Subcutaneous abdominal adipose tissue (tissue), 5 donors: ENCODE measurements around the gene EGF.

Experiments used
- H3K27ac ChIP-seq: one replicate; pipeline ENCODE4 v1.7.0; 2013; ENCODE audit warnings: low read depth, mild to moderate bottlenecking, inconsistent platforms, low read length, moderate library complexity
- H3K27me3 ChIP-seq, 5 donors: one replicate each; pipeline ENCODE4 v1.7.0; 2013; ENCODE audit warnings: low read length in 5 of 5, inconsistent platforms in 1 of 5; ENCODE audit not compliant: control insufficient read depth in 5 of 5, insufficient read depth in 4 of 5
- H3K36me3 ChIP-seq, 5 donors: one replicate each; pipeline ENCODE4 v1.7.0; 2013; ENCODE audit warnings: low read length in 5 of 5; ENCODE audit not compliant: control insufficient read depth in 5 of 5, insufficient read depth in 5 of 5
- H3K4me1 ChIP-seq, 5 donors: one replicate each; pipeline ENCODE4 v1.7.0; 2013; ENCODE audit warnings: low read length in 5 of 5, mild to moderate bottlenecking in 3 of 5, moderate library complexity in 1 of 5; ENCODE audit not compliant: control insufficient read depth in 5 of 5, insufficient read depth in 5 of 5
- H3K4me3 ChIP-seq, 5 donors: one replicate each; pipeline ENCODE4 v1.7.0; 2013; ENCODE audit warnings: low read length in 5 of 5, low read depth in 1 of 5
- H3K9ac ChIP-seq, 5 donors: one replicate each; pipeline ENCODE4 v1.7.0; 2013; ENCODE audit warnings: low read length in 5 of 5, mild to moderate bottlenecking in 4 of 5, moderate library complexity in 3 of 5
- H3K9me3 ChIP-seq, 5 donors: one replicate each; pipeline ENCODE4 v1.7.0; 2013; ENCODE audit warnings: low read length in 5 of 5; ENCODE audit not compliant: control insufficient read depth in 5 of 5
- donor health status: healthy.
- donor health status: healthy.
- donor health status: healthy.
- donor health status: healthy.
- donor health status: healthy.

The EGF gene

DNA sequence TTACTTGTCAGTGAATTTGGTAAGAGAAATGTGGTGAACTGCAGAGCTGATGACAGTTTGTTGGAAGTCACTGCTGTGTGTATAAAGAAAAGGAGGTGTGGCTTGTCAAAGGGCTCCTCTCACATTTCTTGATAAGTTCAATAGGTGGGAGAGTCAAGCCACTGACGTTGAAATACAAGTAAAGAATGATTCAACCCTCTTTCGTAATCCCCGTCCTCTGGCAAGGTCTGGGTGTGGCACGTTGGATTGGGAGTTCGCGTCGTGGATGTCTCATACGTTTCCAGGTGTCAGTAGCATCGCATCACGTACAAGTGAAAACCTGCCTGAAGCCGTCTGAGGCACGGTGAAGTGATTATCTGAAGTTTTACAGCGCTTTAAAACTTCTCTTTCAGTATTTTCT, 76.4 kb downstream of the EGF start:
- H3K4me3 ChIP-seq, result no peak overlapping the region
- no peaks in the 10 kb centered on the region for H3K36me3 ChIP-seq
- no peaks in the 10 kb centered on the region for H3K9me3 ChIP-seq
- peaks cover 0 to 7% (median 3%) of the 10 kb centered on the region in 5 donors for H3K27me3 ChIP-seq
- H3K9ac ChIP-seq, result no peak overlapping the region
- no peak overlapping the region for H3K27ac ChIP-seq
- no peaks in the 10 kb centered on the region for H3K4me1 ChIP-seq

DNA sequence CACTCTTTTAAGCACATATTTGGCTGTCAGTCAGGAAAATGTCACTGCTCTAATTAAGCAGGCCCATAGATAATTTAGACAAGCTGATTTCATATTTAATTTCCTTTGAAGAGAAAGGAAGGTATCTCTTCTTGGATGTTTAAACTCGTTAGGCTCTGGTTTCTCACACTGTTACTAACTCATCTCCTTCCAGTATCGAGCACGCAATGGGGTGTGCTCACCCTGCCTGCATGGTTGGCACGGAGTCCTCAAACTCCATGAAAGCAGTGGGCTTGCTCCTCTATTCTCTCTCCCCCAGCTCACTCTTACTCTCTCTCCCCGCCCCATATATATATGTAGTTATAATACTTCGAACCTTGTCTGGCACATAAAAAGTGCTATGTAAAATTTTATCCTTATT, 76.9 kb downstream of the EGF start:
- Histone ChIP-seq H3K27ac (no peak overlapping the region), H3K9ac (no peak overlapping the region), H3K4me3 (no peak overlapping the region), H3K36me3 (no peaks in the 10 kb centered on the region), H3K4me1 (no peaks in the 10 kb centered on the region), H3K9me3 (no peaks in the 10 kb centered on the region), H3K27me3 (peaks cover 0 to 7% (median 3%) of the 10 kb centered on the region in 5 donors)

- Histone ChIP-seq H3K36me3 (no peaks in the 10 kb centered on the region), H3K9me3 (no peaks in the 10 kb centered on the region), H3K27ac (no peak overlapping the region), H3K27me3 (peaks cover 0 to 7% (median 3%) of the 10 kb centered on the region in 5 donors), H3K4me1 (no peaks in the 10 kb centered on the region), H3K4me3 (no peak overlapping the region), H3K9ac (no peak overlapping the region)
These were observed 77.9 kb downstream of the EGF start for GRCh38 chr4:109990261-109991257.

GRCh38 chr4:109993116-109993515, 80.4 kb downstream of the EGF start:
- Histone ChIP-seq H3K9me3 (no peaks in the 10 kb centered on the region), H3K27me3 (peaks cover 0 to 13% (median 3%) of the 10 kb centered on the region in 5 donors), H3K36me3 (no peaks in the 10 kb centered on the region), H3K4me1 (no peaks in the 10 kb centered on the region), H3K9ac (no peak overlapping the region), H3K4me3 (no peak overlapping the region), H3K27ac (no peak overlapping the region)

GRCh38 chr4:109994415-109994827, 81.7 kb downstream of the EGF start:
- H3K9me3 ChIP-seq, result no peaks in the 10 kb centered on the region
- no peak overlapping the region for H3K4me3 ChIP-seq
- no peaks in the 10 kb centered on the region for H3K4me1 ChIP-seq
- no peak overlapping the region for H3K27ac ChIP-seq
- H3K9ac ChIP-seq, result no peak overlapping the region
- no peaks in the 10 kb centered on the region for H3K36me3 ChIP-seq
- peaks cover 0 to 13% (median 3%) of the 10 kb centered on the region in 5 donors for H3K27me3 ChIP-seq

GRCh38 chr4:109996526-109996925, 83.8 kb downstream of the EGF start:
- no peaks in the 10 kb centered on the region for H3K4me1 ChIP-seq
- H3K27ac ChIP-seq, result no peak overlapping the region
- H3K9me3 ChIP-seq, result no peaks in the 10 kb centered on the region
- peaks cover 0 to 13% (median 3%) of the 10 kb centered on the region in 5 donors for H3K27me3 ChIP-seq
- H3K36me3 ChIP-seq, result no peaks in the 10 kb centered on the region
- H3K4me3 ChIP-seq, result no peak overlapping the region
- no peak overlapping the region for H3K9ac ChIP-seq

- peaks cover 0 to 10% (median 0%) of the 10 kb centered on the region in 5 donors for H3K27me3 ChIP-seq
- no peaks in the 10 kb centered on the region for H3K4me1 ChIP-seq
- H3K27ac ChIP-seq, result no peak overlapping the region
- H3K9me3 ChIP-seq, result no peaks in the 10 kb centered on the region
- no peaks in the 10 kb centered on the region for H3K36me3 ChIP-seq
- H3K4me3 ChIP-seq, result no peak overlapping the region
- H3K9ac ChIP-seq, result no peak overlapping the region
These were observed 86.3 kb downstream of the EGF start for GRCh38 chr4:109998867-109999584.

DNA sequence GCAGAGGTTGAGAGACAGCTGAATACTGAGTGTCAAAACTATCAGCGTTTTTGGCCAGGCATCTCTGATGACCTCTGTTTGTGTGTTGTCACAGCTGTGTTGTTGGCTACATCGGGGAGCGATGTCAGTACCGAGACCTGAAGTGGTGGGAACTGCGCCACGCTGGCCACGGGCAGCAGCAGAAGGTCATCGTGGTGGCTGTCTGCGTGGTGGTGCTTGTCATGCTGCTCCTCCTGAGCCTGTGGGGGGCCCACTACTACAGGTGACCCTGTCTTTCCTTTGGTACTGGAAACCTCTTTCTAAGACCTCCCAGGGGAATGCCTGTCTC, 86.9 kb downstream of the EGF start:
- H3K4me1 ChIP-seq, result no peaks in the 10 kb centered on the region
- no peaks in the 10 kb centered on the region for H3K36me3 ChIP-seq
- H3K4me3 ChIP-seq, result no peak overlapping the region
- H3K9ac ChIP-seq, result no peak overlapping the region
- peaks cover 0 to 9% (median 0%) of the 10 kb centered on the region in 5 donors for H3K27me3 ChIP-seq
- H3K9me3 ChIP-seq, result no peaks in the 10 kb centered on the region
- no peak overlapping the region for H3K27ac ChIP-seq

GRCh38 chr4:110002326-110002725, 89.6 kb downstream of the EGF start:
- Histone ChIP-seq H3K27me3 (peaks cover 0 to 7% (median 0%) of the 10 kb centered on the region in 5 donors), H3K9ac (no peak overlapping the region), H3K36me3 (no peaks in the 10 kb centered on the region), H3K4me3 (no peak overlapping the region), H3K27ac (no peak overlapping the region), H3K4me1 (no peaks in the 10 kb centered on the region), H3K9me3 (no peaks in the 10 kb centered on the region)
